HG02884 (cell line): ENCODE data around the gene ARHGEF17.
"Not testable (repeated sequence)": the region's sequence is repeated elsewhere in the genome, so short reads cannot be mapped to it uniquely, and the experiment has no call there.

ENCODE experiments used
- ATAC-seq: cut with Tn5 transposase; IDR thresholded peaks from one replicate; pipeline ENCODE4 v1.9.1; 2021; ENCODE audit warnings: mild to moderate bottlenecking, moderate library complexity; ENCODE audit not compliant: unreplicated experiment

ARHGEF17 gene

DNA sequence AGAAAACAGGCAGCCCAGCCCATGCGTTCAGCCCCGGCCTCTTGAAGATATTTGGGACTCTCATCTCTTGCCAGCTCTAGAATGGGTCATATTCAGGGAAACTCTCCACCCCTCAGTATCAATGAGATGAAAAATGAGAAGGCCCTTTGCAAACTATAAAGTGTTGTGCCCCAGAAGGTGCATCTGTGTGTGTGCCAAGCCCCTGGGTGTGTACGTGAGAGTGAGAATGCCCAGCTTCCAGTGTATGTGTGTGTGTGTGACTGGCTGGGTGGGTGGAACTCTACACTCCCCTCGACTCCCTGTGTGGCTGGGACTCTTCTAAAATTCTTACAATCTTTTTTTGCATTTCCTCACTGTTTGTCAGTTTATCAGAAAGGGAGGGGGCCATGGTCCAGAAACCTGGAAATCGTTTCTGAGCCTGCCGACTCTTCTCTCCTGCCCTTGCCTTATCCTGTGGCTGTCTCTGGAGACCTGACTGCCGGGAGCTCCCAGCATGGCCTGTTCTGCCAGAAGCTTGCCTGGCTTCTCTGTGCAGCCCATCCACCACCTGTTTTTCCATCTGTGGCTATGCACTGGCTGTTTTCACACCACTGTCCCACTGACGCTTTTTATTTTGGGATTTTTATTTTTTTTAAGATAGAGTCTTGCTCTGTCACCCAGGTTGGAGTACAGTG, 34.7 kb upstream of the ARHGEF17 start:
- ATAC-seq = no peak

DNA sequence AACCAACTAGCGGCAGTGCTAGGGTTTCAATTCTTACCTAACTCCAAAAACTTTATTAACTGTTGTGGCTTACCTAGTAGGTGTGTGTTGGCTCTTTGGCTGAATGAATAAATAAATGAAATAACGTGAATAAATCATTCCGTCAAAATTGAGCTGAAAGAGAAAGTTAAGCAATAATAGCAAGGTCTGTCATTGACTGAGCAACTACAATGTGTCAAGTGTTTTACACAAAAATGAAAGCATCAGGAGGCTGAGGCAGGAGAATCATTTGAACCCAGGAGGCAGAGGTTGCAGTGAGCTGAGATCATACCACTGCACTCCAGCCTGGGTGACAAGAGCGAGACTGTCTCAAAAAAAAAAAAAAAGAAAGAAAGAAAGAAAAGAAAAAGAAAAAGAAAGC, 33.9 kb upstream of the ARHGEF17 start:
- not testable (repeated sequence) for ATAC-seq

DNA sequence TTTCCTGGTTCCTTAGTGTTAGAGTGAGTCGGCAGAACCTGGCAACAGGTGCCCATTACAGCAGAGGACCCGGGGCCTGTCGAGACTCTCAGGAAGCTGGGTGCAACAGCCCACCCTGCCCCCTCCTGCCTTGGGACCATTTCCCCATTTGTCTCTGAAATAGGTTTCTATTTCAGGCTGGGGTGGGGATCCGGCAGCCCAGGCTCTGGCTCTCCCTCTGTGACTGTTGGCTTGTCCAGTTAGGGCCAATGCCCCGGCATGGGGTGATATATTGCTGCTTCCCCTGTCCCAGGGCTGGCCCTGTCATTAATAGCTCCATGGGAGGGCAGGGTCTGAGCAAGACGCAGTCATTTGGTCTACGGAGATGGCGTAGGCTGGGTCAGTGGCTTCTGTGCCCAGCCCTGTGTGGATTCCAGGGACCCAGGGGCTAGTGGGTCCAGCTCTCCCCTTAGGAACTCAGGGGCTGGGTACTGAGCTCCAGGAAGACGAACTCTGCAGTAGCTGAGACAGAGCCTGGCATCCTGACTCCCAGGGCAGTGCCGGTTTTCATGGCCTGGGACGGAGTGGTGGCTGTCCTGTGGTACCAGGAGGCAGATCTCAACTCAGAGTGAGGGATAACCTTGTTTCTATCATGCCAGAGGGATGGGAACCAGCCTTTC, 33.2 kb upstream of the ARHGEF17 start:
- no peak for ATAC-seq

DNA sequence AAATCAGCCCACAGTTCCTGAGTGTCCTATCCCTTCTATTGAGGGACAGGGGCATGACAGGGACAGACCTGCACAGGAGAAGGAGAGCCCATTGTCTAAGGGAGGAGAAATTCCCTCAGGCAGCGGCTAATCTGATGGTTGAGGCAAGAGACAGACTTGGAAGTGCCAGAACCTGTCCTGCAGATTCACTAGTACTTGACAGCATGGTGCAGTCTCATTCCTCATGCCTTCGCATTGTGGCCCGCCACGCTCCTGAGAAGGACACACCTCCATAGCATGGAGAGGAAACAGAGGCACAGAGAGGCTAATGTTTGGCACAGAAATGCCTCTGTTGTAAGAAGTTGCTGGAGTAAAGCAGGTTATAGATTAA, 32.7 kb upstream of the ARHGEF17 start:
- ATAC-seq = no peak

DNA sequence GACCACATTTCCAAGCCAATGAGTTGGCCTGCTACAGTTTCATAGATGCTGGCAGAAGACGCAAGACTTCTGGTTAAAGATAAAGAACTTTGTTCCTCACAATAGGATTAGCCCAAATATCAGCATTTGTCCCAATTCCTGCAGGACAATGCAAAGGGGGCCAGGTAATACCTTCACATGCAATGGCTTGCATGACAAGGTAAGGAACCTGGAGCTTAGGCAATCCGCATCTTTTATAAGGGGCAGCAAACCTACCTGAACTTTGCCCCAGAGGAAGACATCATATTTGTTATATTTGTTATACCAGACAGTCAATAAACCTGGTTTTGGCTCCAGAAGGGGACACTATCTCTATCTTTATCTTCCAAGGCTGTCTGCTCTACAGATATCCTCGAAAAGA, 30.6 kb upstream of the ARHGEF17 start:
- ATAC-seq = no peak

DNA sequence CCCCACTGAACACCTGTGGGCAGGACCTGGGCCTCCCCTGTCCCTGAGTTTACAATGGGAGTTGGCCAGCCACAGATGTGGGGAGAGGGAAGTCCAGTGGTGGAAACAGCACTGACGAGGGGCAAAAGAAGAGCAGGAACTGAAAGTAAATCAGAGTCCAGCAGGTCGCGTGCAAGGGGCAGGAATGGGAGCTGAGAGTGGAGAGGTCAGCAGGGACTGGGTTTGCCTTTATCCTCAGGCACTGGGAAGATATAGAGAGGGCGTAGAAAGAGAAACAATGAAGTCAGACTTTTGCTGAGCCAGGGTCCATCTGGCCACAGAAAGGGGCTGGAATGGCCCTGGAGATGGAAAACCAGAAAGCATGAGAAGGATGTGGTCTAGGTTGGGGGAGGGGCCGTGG, 27.4 kb upstream of the ARHGEF17 start:
- ATAC-seq = no peak

DNA sequence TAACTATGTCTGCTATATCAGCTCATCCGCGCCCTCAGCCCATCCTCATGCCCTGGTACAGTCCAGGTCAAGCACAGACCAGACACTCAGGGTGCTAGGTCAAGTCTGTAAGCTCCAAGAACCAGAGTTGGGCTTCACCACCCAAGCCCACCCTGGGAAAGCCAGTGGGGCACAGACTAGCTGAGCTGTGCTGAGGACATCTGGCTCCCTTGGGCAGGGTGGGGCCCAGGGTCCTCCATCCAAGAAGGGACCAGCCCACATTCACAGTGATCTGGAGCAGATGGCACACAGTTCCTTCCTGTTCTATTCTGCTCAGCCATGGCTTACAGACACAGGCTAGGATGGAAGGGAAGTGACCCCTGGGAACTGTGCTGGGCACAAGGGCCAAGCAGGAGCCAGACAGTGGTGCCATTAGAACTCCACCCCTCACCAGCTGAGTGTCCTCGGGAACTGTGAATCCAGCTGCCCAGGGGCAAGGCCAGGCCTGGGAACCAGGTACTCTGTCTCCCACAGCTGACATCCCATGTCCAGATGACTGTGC, 26.8 kb upstream of the ARHGEF17 start:
- ATAC-seq = no peak

DNA sequence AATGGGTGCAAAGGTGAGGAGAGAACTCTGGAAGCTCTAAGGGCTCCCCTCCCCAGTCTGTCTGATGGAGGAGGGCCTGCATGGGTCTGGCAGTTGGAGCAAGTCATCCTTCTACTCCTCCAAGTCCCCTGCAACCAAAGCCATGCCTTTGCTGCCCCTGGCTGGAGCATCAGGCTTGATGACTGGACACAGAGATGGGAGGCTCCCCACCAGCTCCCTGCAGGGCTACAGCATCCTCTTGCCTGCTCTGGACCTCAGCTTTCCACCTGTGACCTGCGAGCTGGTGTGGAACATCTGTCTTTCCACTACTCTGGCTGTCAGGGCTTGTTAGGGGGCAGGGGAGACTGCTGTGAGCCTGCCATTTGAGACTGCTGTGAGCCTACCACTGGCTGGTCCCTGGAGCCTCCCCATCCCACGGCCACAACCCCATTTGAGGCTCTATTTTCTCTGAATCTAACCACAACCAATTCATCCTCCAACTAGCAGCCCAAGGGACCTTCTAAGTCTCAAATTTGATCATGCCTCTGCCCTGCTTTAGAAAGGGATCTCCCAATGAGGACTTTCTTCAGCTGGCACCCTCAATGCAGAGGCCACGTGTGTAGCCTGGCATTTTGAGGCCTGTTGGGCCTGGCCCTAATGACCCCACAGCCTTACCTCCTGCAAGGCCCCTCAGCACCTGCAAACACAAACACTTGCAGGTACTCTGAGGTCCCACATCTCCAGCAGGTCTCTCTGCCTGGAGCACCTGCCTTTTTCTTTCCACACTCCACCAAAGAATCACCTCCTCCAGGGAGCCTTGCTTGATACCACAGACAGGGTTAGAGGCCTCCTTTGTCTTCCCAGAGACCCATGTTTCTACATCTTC, 26.0 kb upstream of the ARHGEF17 start:
- no peak for ATAC-seq

DNA sequence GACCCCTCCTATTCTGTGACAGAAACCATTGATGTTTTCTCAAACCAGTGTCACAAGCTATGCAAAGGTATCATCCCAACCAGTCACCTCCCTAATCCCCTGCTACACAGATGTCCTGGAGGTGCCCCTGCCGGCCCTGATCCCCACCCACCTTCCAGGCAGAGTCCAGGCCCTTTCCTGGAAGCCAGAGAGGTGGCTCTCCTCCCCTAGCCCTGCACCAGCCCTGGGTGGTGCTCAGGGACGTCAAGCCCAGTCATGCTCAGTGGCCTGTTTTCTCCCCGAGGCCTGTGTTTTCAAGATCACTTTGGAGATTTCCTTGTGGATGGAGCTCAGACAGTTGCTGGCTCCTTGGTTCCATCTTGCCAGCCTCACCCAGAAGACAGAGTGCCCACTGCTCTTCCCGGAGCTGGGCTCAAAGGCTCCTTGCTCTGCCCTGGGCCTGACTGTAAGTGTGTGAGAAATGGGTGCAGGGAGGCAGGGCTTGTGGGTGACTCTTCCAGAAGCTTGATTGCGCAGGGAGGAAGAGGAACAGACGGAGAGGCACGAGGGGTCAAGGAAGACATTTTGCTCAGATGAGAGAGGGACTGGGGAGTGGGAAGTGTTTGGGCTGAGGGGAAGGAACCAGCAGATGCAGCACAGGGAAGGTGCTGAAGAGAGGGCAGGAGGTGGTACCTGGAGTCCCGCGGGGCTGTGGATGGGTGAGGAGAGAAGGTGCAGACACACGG, 24.6 kb upstream of the ARHGEF17 start:
- no peak for ATAC-seq

DNA sequence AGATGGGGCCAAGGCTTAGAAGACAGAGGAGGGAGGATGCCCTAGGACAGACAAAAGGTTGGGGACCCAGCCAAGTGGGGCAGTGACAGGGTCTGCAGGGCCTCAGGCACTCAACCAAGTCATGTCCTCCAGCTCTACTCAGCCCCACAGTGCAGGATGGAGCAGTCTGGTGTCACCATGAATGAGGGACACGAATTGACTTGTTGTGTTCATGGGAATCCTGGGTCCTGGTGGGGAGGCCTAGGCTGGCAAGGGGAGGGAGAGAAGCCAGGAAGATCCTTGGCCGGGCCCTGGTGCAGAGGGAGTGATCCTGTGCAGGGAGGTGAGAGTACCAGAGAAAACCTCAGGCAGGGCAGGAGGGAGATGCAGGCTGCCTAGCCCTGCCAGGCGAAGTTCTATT, 24.0 kb upstream of the ARHGEF17 start:
- no peak for ATAC-seq

DNA sequence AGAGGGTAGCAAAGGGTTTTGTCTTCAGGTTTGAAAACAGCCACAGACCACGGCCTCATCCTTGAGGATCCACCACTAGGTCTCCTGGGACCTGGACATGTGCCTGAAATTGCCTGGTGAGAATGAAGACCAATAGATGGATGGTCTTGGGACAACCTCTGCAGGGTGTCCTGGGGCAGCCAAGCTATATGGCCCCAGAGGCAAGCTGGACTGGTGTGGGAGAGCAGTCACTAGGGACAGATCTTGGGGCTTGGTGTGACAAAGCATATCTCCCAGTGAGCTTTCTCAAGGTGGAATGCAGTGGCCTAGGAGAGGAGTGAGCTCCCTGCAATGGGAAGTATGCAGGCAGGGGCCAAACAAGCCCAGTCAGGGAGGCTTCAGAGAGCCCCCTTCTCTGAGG, 22.4 kb upstream of the ARHGEF17 start:
- ATAC-seq = no peak

DNA sequence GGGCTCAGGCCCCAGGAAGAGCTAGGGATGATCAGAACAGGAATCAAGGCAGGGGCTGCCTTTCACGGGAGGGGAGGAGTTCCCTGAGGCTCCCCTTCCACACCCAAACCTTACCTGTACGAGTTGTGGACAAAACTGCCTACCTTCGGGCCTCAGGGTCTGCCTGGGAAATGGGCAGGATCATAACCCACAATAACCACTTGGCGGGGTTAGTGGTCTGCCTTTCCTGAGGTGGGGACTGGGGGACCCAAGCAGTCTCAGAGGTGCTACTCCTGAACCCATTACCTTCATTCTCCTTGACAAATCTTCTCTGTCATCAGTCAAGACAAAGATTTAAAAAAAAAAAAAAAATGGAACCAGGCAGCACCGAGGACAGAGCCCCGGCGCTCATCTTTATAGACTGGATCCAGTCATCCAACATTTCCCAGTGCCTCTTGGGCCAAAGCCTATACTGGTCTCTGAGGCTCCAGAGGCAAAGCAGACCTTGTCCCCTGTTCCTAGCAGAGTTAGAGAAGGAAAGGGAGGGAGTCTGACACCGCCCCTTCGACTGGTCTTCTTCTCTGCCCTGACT, 21.8 kb upstream of the ARHGEF17 start:
- ATAC-seq = no peak

DNA sequence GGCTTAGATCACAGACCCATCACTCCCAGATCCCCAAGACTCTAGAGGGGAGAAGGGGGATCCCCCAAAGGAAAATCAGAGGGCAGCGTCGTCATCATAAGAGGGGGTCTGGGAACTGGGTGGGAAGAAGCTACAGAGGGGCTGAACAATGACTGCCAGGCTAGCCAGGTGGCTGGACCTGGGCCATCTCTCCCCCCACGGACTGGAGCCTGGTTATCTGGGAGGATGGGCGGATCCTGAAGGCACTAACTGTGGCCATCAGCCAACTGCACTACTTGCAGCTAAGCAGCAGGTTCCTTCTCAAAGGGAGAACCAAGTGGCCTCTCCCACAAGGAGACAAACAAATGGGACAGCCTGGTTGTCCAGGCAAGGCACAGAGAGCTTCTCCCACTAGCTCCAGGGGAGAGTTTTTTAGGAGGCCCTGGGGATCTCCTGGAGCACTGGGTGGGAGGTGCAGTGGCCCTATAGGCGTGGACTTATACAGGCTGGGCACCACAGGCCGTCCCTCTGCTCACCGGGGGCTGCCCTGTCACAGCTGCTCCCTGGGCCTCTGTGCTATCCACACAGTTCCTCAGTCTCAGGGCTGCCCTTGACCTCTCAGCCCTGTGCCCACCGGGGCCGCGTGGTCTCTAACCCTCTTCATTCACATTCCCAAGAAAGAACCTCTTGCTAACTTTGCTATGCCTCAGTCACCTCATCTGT, 20.5 kb upstream of the ARHGEF17 start:
- no peak for ATAC-seq

DNA sequence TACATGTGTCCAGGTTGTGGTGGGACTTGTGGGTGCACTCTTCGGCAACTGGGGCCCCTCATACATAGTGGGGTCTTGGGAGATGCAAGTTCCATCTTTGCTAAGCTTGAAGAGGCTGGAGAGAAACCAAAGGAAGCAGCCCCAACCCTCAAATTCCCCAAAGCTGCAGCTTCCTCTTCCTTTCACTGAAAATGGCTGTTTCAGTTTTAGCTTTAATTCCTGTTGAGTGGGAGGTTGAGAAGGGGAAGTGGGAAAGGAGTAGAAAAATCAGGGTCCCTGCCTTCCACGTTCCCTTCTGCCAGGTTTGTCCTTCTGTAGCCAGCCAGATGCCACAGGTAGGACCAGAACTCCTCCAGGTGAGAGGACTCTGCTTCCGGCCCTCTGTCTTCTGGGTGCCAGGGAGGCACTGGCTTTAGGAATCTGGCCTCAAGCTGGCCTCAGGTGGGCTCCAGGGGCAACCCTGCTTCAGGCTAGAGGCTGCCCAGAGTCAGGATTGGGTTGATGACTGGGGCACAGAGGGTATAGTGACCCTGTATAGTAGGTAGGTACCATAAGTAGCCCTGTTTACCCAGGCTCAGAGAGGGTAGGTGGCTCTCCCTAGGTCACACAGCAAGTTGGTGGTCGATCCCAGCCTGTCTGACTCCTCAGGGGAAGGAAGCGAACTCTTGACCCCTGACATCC, 19.7 kb upstream of the ARHGEF17 start:
- ATAC-seq = no peak

DNA sequence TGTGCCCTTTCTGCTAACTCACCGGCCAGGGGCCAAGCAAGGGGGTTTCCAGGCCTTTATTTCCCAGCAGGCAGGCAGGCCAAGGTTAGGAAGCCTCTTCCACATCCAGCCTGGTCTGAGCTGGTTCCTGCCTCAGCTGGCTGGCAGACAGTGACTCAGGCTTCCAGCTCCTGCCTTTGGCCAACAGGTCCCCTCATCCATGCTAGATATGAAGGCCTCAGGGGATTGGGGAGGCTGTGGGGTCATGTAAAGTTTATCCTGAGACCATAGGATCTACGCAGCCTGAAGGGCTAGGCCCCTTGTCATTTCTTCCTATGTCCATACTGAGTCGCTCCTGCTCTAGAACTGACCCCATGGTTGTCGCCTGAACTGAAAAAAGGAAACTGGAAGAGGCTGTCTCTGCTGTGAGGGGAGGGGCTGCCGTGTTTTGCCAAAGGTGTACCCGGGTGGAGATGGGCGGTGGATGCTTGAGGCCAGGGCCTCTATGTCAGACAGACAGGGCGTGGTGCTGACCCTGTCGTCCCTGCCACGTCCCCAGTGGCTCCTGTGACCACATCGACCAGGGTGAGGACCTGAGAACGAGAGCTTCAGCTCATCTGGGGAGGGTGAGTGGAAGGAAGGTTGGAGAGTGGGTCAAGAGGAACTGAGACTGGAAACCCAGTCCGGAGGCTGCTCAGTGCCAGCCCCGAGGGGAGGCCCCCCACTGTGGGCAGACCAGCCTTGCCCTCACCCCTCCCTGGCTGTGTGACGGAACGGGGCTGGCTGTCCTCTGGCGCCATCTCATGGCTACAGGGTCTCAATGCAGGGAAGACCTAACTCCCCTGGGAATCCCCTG, 19.0 kb upstream of the ARHGEF17 start:
- peak; percentile 61 for ATAC-seq

DNA sequence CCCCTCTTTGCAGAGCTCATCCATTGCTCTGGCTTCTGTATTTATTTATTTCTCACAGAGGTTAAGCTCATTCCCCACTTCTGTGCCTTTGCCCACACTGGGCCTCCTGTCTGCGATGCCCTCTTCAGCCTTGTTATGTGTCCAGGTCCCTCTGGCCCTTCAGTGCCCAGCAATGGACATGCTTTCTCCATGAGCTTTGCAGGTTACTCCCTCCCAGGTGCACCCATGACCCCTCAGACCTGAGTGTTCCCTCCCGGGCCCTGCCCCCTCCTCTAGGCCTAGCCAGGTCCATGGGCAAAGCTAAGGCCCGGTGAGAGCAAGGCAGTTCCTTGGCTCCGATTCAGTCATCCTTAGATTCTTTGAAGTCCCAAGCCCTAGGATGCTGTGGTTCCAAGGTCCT, 17.5 kb upstream of the ARHGEF17 start:
- ATAC-seq = no peak

DNA sequence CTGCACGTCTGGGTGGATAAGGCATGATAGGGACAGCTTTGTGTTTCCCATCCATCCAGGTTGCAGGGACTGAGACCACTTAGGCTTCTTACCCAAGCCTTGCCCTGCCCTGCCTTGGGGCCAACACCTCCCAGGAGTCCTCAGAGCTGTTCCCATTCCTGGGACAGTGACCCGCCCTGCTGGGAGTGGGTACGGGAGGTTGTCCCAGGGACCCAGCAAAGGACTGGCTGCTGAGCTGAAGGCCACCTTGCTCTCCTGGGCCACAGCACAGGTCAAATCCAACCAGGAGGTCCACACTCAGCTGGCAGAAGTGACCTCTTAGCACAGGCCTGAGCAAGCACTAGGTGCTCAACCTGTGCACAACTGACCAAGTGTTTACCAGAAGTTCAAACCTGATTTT, 16.9 kb upstream of the ARHGEF17 start:
- ATAC-seq = no peak

DNA sequence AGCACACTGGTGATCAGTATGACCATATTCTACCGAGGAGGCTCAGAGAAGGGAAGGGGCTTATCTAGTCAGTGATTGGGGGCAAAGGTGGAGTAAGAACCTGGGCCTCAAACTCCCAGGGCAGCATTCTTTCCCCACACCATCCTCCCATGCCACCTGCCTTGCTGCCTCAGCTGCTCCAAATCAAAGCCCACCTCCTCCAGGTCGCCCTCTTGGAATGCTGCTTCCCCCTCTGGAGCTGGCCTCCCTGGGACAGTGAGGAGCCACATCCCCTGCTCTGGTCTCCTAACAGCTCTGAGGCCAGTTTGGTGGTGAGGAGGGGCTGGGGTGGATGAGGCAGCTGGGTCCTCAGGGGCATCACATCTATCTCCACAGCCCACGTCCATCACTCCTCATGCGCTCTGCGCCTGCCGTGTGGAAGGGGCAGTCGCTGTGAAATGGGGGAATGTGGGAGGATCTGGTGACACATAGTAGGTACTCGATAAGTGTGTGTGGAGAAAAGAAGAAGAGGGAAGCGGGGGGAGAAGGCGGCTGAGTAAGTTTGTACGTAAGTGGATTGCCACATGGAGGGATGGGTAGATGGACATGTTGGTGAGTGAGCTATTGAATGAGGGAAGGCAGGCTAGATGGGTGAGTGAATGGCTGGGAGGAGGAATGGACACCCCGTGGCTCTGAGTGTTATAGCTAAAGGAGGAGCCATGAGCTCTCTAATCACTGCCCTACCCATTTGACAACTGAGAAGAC, 16.1 kb upstream of the ARHGEF17 start:
- ATAC-seq = no peak
